ENCODE data around the gene FCER2. TPM values are rescaled to one million over a fixed set of nuclear protein-coding genes. Genes with fewer than 3 reads are reported as not detected.

Gene FCER2
- total and polyA plus RNA-seq, 2 of the 4 experiments (the other 2 are of a cell fraction): not detected

- no peaks in the 10 kb centered on the region for H3K9me1 ChIP-seq (ENCODE audit: insufficient read depth, low read length)
- no peak overlapping the region for H3K4me2 ChIP-seq (ENCODE audit: low read depth, low read length)
- ATAC-seq (ENCODE audit: low read depth): no peak
- in situ Hi-C loops (cut with MboI; ENCODE audit: low sequenced_read_pairs) (no loop called here), dilution Hi-C loops (cut with HindIII; ENCODE audit: low sequenced_read_pairs, unreplicated experiment) (no loop called here), intact Hi-C loops (cut with micrococcal nuclease) (no loop called here)
- no peaks in the 10 kb centered on the region for H3K4me1 ChIP-seq (ENCODE audit: control insufficient read depth, insufficient read depth, low read length)
- no peak overlapping the region for H3K4me3 ChIP-seq (ENCODE audit: insufficient read depth, low read depth, low read length)
- no peak overlapping the region for H2BK20ac ChIP-seq (ENCODE audit: low read depth, low read length)
- H3K79me1 ChIP-seq (ENCODE audit: low read depth in 1 of 2, low read length in 2 of 2): no peaks in the 10 kb centered on the region
- H2AK9ac ChIP-seq (replicated peaks; ENCODE audit: low read depth, low read length, poor library complexity): no peak overlapping the region
- H2BK15ac ChIP-seq (ENCODE audit: low read depth, low read length): no peak overlapping the region
- no peaks in the 10 kb centered on the region for H4K20me1 ChIP-seq (ENCODE audit: insufficient read depth, low read length)
- peak overlapping the region; percentile 65 for H2AFZ ChIP-seq (replicated peaks; ENCODE audit: low read length, poor library complexity)
- H2BK5ac ChIP-seq (ENCODE audit: low read depth, low read length, poor library complexity, severe bottlenecking): no peak overlapping the region
- no peak overlapping the region for H2AK5ac ChIP-seq (ENCODE audit: low read depth, low read length)
- H3K27me3 ChIP-seq (ENCODE audit: control insufficient read depth, insufficient read depth, low read length): peaks cover 16% of the 10 kb centered on the region; the same call in 1 of the 2 replicates
- no peak overlapping the region for H3K4ac ChIP-seq (ENCODE audit: low read depth, low read length)
- H4K5ac ChIP-seq (ENCODE audit: low read depth, low read length): no peak overlapping the region
- no TSS peak for BruUV-seq (replicated peaks)
- H3K9ac ChIP-seq (ENCODE audit: low read depth, low read length): no peak overlapping the region
- no peaks in the 10 kb centered on the region for H3K36me3 ChIP-seq (ENCODE audit: control insufficient read depth, insufficient read depth, low read length)
- TF ChIP-seq SMC3 (IDR thresholded peaks at IDR 0.05; ENCODE audit: low read depth, low read length): no peak
- no peak for TF ChIP-seq CHD1 (IDR thresholded peaks at IDR 0.05; ENCODE audit: low read depth, low read length)
- no peak for TF ChIP-seq USF2 (IDR thresholded peaks at IDR 0.05; ENCODE audit: low read depth, low read length)
- TF ChIP-seq MAZ (IDR thresholded peaks at IDR 0.05; ENCODE audit: borderline replicate concordance, low read depth, low read length): no peak
- TF ChIP-seq ELK1 (IDR thresholded peaks at IDR 0.05; ENCODE audit: borderline replicate concordance, low read depth, low read length): no peak
- no peak for TF ChIP-seq NFE2L2 (IDR thresholded peaks at IDR 0.05; ENCODE audit: low read depth, low read length)
- CTCF ChIA-PET: no interaction called here
- DNase-seq: no peak
- no peak overlapping the region for H3K14ac ChIP-seq (replicated peaks; ENCODE audit: low read depth, low read length)
- H2BK120ac ChIP-seq (ENCODE audit: low read depth, low read length): no peak overlapping the region
- H4K91ac ChIP-seq (ENCODE audit: insufficient read depth, low read depth, low read length): no peak overlapping the region
- H4K8ac ChIP-seq (ENCODE audit: low read depth in 2 of 2, low read length in 2 of 2): no peak overlapping the region
- H3K9me3 ChIP-seq (ENCODE audit: control insufficient read depth, insufficient read depth, low read length): no peaks in the 10 kb centered on the region
- H3K56ac ChIP-seq (ENCODE audit: extremely low read depth, insufficient read depth, low read length): no peak overlapping the region
- no peak overlapping the region for H3K18ac ChIP-seq (ENCODE audit: low read depth, low read length)
- WGBS, 2 experiments (ENCODE audit: extremely low coverage in 2 of 2, insufficient read length in 1 of 2): 76% methylated on average over 8 of the region's 8 CpGs; no CpG with 5 or more reads in 1 of the 2 experiments
- H3K23ac ChIP-seq (ENCODE audit: low read depth, low read length): no peak overlapping the region
- no peak overlapping the region for H3K27ac ChIP-seq (ENCODE audit: insufficient read depth, low read length)
- POLR2A ChIA-PET (ENCODE audit: unreplicated experiment): interaction anchor here (0.7 kb wide), 1 partner anchor 605 kb away, joined by 7 read pairs; no protein-coding TSS in a partner anchor
These were observed 1.4 kb upstream of the FCER2 start for GRCh38 chr19:7703332-7703731.
